ENCODE measurements around the gene LINS1.

LINS1 gene

DNA sequence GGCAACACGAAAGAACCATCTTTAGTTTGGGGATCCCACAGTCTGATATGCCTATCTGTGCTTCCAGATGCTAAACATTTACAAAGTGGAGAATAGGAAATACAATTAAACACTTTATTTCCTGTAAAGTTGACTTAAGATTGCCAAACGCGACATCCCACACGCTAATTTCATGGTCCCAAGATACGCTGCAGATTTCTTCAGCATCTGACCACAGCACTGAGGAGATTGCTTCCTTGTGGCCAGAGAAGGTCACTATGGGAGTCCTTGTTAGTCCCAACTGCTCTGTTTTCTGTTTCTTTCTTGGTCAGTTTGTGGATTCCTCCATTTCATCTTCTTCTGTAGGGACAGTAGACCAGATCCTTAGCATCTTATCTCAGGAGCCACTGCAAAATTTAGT lies 43.7 kb upstream of the LINS1 start:
- Histone ChIP-seq H3K27ac (ENCODE audit: poor library complexity, severe bottlenecking) (no peak overlapping the region), H3K36me3 (ENCODE audit: low read depth) (peaks cover 15% of the 10 kb centered on the region; the same call in 1 of the 2 replicates), H3K9me3 (ENCODE audit: severe bottlenecking) (no peaks in the 10 kb centered on the region), H3K4me1 (ENCODE audit: insufficient read depth, poor library complexity, severe bottlenecking) (no peaks in the 10 kb centered on the region), H3K4me3 (ENCODE audit: severe bottlenecking) (no peak overlapping the region), H3K27me3 (ENCODE audit: insufficient read depth, poor library complexity, severe bottlenecking) (no peaks in the 10 kb centered on the region)
- TF ChIP-seq, protein P1, sequence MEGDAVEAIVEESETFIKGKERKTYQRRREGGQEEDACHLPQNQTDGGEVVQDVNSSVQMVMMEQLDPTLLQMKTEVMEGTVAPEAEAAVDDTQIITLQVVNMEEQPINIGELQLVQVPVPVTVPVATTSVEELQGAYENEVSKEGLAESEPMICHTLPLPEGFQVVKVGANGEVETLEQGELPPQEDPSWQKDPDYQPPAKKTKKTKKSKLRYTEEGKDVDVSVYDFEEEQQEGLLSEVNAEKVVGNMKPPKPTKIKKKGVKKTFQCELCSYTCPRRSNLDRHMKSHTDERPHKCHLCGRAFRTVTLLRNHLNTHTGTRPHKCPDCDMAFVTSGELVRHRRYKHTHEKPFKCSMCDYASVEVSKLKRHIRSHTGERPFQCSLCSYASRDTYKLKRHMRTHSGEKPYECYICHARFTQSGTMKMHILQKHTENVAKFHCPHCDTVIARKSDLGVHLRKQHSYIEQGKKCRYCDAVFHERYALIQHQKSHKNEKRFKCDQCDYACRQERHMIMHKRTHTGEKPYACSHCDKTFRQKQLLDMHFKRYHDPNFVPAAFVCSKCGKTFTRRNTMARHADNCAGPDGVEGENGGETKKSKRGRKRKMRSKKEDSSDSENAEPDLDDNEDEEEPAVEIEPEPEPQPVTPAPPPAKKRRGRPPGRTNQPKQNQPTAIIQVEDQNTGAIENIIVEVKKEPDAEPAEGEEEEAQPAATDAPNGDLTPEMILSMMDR (IDR thresholded peaks at IDR 0.05; ENCODE audit: poor library complexity, severe bottlenecking): no peak
- ATAC-seq (ENCODE audit: low read depth) (no peak), DNase-seq (ENCODE audit: low spot score) (no peak)

DNA sequence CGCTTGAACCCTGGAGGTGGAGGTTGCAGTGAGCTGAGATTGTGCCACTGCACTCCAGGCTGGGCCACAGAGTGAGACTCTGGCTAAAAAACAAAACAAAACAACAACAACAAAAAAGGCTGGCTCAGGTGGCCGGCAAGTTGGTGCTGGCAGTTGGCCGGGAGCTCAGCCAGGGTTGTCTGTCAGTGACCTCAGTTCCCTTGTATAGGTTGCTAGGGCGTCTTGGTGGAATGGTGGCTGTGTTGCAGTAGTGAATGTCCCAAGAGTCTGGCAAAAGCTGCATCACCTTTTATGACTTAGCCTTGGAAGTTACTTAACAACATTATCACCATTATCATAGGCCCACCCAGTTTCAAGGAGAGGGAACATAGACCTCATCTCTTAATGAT lies 41.0 kb upstream of the LINS1 start:
- TF ChIP-seq, protein P1 (IDR thresholded peaks at IDR 0.05; ENCODE audit: poor library complexity, severe bottlenecking): no peak
- Histone ChIP-seq H3K9me3 (ENCODE audit: severe bottlenecking) (no peaks in the 10 kb centered on the region), H3K36me3 (ENCODE audit: low read depth) (0 out of 2 replicates have a peak, but pooled peaks cover under 1% of the 10 kb centered on the region), H3K4me1 (ENCODE audit: insufficient read depth, poor library complexity, severe bottlenecking) (no peaks in the 10 kb centered on the region), H3K27me3 (ENCODE audit: insufficient read depth, poor library complexity, severe bottlenecking) (no peaks in the 10 kb centered on the region), H3K27ac (ENCODE audit: poor library complexity, severe bottlenecking) (no peak overlapping the region), H3K4me3 (ENCODE audit: severe bottlenecking) (no peak overlapping the region)
- DNase-seq (ENCODE audit: low spot score) (no peak), ATAC-seq (ENCODE audit: low read depth) (no peak)

DNA sequence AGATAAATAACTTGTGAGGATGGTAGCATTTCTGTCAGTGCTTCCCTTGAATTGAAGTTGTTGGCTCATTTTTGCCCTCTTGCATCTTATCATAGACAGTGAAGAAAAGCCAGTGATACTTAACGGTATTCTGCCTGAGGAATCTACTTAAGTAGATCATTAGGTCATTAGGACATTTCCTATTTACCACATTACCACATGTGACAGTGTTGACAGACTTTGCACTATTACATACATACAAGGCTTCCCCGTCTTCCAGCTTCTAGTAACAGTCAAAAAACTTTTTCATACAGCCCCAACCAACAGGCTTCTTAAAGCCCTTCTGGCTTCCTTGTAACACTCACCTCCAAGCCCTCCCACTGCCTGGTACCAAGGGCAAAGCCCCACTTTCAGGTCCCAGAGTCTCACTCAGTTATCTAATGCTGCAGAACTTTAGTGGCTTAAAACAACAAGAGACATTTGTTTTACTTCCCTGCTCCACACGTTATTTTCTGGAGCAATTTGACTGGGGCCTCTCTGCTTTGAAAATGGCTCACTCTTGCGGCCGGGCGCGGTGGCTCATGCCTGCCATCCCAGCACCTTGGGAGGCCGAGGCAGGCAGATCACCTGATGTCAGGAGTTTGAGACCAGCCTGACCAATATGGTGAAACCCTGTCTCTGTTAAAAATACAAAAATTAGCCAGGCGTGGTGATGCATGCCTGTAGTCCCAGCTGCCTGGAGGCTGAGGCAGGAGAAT lies 40.4 kb upstream of the LINS1 start:
- Histone ChIP-seq H3K27ac (ENCODE audit: poor library complexity, severe bottlenecking) (no peak overlapping the region), H3K4me3 (ENCODE audit: severe bottlenecking) (no peak overlapping the region), H3K27me3 (ENCODE audit: insufficient read depth, poor library complexity, severe bottlenecking) (no peaks in the 10 kb centered on the region), H3K36me3 (ENCODE audit: low read depth) (no peaks in the 10 kb centered on the region), H3K4me1 (ENCODE audit: insufficient read depth, poor library complexity, severe bottlenecking) (no peaks in the 10 kb centered on the region), H3K9me3 (ENCODE audit: severe bottlenecking) (no peaks in the 10 kb centered on the region)
- TF ChIP-seq, protein P1 (IDR thresholded peaks at IDR 0.05; ENCODE audit: poor library complexity, severe bottlenecking): no peak
- no peak for ATAC-seq (ENCODE audit: low read depth)
- no peak for DNase-seq (ENCODE audit: low spot score)

DNA sequence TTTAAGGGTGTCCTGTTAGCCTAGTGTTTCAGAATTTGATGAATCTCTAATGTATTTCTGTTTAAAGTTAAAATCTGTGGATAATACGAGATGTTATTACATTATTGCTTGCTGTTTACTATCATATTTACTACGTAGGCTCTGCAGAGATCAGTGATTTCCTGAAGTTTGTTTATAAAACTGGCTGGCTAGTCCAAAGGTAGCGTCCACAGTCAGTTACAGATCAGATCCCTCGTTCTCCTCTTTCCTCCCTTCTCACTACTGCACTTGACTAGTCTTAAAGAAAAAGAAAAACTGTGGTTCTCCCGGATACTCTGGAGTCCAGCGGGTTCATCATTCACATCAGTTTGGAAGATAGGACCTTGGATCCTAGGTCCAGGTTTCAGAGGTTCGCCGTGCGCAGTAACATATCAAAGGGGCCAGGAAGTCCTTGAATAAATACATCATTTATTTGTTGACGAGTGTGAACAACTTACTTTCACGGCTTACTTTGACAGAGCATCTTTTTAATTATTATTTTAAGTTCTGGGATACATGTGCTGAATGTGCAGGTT lies 36.3 kb upstream of the LINS1 start:
- Histone ChIP-seq H3K27me3 (ENCODE audit: insufficient read depth, poor library complexity, severe bottlenecking) (no peaks in the 10 kb centered on the region), H3K36me3 (ENCODE audit: low read depth) (peaks cover 3% of the 10 kb centered on the region; the same call in 1 of the 2 replicates), H3K27ac (ENCODE audit: poor library complexity, severe bottlenecking) (no peak overlapping the region), H3K4me3 (ENCODE audit: severe bottlenecking) (no peak overlapping the region), H3K9me3 (ENCODE audit: severe bottlenecking) (no peaks in the 10 kb centered on the region), H3K4me1 (ENCODE audit: insufficient read depth, poor library complexity, severe bottlenecking) (peaks cover 8% of the 10 kb centered on the region)
- no peak for DNase-seq (ENCODE audit: low spot score)
- ATAC-seq (ENCODE audit: low read depth): no peak
- TF ChIP-seq, protein P1 (IDR thresholded peaks at IDR 0.05; ENCODE audit: poor library complexity, severe bottlenecking): no peak

Measured in RWPE2 (cell line).